Raji (cell line): ENCODE data around the gene TANGO2.

ENCODE experiments used
- POLR2A ChIP-seq: IDR thresholded peaks from 2 replicates; pipeline ENCODE4 v1.6.1; 2011; ENCODE audit warnings: low read depth, low read length, control low read depth; ENCODE audit not compliant: insufficient read depth

Gene TANGO2

GRCh38 chr22:20000246-20001081 is 20.4 kb upstream of the TANGO2 start:
- TF ChIP-seq POLR2A = no peak

GRCh38 chr22:20001082-20001638 is 19.8 kb upstream of the TANGO2 start:
- TF ChIP-seq POLR2A = no peak

DNA sequence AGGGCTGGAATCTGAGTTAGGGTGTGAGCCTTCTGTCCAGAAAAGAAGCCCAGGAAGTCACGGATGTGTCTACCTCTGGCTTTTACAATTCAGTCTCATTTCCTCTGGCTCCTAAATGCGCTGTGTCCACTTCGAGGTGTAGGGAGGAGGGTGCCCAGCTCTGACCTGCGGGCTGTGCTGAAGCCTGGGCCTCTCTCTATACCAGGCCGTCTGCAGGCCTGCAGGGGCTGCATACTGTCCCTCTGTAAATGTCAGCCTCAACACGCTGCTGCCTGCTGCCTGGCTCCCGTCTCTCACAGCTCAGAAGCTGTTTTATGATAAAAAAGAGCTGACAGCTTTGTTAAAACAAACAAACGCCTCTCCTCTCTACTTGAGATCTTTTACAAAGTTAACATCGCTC is 18.8 kb upstream of the TANGO2 start:
- no peak for TF ChIP-seq POLR2A

DNA sequence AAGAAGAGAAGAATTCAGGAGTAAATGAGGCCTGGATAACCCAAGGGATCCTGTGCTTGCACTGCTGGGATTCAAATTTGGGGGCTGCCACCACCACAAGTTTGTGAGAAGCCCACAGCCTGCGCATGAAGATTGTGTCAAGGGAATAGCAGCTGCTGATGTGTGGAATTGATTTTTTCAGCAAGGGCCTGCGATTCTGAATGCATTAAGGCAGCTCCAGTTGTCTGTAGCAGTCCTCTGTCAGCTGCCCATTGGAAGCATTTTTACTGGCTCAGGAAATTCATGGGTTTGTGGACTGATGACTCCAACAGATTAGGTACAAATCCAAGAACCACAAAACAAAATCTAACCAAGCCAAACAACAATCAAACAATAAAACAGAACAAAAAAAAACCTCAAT is 18.3 kb upstream of the TANGO2 start:
- TF ChIP-seq POLR2A = no peak

DNA sequence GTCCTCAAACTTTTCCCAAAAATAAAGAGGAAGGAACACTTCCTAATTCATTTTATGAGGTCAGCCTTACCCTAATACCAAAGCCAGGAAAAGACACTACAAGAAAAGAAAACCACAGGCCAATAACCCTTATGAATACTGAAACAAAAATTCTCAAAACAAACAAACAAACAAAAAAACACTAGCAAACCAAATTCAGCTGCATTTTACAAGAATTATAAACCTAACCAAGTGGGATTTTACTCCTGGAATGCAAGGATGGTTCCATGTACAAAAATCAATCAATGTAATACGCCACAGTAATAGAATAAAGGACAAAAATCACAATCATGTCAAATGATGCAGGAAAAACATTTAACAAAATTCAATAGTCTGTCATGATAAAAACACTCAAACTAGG is 17.6 kb upstream of the TANGO2 start:
- no peak for TF ChIP-seq POLR2A

- TF ChIP-seq POLR2A = no peak
Observed at GRCh38 chr22:20004464-20004863, 16.4 kb upstream of the TANGO2 start.

DNA sequence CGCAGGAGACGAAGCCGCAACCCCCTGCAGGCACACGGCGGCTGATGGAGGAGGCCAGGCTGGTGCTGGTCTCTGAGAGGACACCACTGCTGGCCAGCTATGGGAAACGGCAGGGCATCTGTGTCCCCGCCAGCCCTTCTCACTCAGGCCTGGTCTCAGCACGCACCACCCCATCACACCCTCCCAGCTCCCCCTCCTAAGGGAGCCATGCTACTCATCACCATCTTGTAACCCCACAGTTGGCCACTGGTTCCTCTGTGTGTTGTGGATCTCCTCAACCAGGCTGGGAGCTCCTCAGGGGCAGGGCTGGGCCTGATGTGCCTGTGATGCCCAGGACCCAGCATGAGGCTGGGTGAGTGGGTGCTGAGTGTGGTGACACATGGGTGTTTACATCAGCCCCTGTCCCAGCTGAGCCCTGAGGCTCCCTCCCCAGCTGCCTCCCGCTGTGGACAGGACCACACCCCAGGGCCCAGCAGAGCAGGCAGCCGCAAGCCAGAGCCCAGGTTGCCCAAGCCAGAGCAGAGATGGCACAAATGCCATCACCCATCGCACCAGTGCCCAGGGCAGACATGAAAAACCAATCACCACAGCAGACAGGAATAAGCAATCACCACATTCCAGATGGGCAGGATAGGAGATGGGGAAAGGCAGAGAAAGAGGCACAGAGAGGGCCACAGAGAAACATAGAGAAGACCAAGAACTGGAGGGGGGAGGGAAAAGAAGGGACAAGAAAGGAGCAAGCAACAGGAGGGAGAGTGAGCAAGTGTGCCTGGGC is 12.5 kb upstream of the TANGO2 start:
- TF ChIP-seq POLR2A = no peak

GRCh38 chr22:20009018-20009491 is 11.9 kb upstream of the TANGO2 start:
- no peak for TF ChIP-seq POLR2A

DNA sequence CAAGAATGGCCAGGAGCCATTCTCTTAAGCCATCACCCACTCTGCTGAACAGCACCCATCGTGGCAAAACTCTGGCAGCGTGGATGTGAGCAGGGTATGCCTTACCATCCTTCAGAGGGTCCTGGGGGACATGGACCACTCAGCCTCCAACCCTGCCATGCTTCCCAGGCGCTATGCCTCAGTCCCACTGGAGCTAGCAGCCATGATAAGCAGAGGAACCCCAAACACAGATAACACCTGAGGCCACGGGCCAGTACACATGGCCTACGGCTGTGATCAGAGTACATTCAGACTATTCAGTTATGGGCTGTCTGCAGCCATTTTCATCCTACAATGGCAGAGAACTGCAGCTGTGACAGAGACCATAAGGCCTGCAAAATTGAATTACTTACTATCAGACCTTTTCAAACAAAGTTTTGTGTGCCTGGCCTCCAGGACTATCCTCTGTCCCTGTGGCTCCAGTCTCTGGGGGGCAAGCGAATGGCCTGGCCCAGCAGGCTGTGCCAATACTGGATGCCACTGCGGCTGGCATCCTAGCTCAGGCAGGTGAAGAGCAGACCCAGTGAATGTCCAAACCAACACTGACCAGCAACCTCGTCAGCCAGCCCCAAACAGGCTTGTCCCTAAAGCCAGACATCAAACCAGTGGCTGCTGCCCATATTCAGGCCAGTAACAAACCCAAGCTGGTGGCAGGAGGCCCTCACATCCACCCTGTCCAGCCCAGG is 11.2 kb upstream of the TANGO2 start:
- no peak for TF ChIP-seq POLR2A

DNA sequence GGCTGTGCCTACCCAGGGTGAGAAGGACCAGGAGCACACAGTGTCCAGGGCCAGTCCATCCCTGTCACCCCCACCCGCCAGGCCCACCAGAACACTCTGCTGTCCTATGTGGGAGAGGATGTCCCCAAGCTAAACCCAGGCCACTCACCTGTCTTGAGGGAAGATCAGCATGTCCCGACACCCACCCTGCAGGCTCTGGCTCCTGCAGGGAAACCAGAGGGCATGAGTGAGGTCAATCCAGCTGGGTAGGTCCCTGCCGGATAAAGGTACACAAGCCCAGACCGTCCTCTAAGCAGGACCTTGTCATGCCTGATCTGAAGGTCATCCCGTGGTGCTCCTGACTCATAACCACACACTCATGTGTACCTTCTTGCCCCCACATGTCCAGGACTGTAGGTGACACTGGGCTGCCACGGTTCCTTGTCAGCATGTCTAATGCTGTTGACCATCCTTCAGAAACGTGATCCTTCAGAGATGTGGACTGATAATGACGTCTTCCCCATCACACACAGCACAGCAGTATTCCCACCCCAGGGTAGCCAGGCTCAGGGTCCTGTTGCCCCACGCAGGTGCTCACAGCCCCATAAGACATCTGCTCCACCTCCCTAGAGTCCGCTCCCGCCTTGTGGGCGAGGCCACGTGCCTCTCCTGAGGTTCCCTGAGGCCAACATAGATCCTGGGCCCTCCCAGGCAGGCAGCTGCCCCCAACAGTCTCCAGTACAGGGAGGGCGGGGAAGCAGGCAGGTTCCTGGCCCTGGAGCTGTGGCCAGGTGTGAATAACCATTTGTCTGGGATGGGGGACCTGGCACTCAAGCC is 10.4 kb upstream of the TANGO2 start:
- TF ChIP-seq POLR2A = no peak

- TF ChIP-seq POLR2A = no peak
Observed at GRCh38 chr22:20011123-20011992, 9.6 kb upstream of the TANGO2 start.

DNA sequence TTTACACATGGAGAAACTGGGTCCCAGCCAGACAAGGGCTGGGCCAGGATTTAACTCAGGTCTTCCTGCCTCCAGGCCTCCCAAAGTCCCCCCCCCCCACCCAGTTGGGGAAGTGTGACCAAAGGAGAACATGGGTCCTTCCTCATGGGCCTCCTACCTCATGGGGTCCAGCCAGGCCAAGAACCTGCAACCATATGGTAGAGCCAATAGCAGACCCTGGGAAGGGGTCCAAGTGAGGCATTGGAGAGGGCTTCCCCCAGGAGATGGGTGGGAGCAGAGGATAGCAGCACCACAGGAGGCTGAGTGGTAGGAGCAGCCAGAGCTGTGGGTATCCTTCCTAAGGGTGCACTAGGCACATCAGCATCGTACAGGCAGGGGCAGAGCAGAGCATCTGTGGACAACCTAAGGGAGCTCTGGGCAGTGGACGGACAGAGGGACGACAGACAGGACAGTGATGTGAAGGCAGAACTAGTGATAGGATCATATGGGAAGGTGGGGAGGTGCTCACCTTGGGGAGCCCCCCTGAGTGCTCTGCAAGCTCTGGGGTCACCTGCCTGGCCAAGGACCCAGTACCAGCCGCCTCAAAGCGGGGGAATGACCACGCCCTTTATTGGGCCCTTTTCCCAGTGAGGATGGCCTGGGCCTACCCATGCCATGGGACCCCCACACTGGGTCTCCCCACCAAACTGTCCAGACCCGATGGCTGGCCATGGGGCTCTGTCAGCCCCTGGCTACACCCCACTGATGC is 8.7 kb upstream of the TANGO2 start:
- TF ChIP-seq POLR2A = no peak

- TF ChIP-seq POLR2A = no peak
Observed at GRCh38 chr22:20012741-20013331, 8.1 kb upstream of the TANGO2 start.

GRCh38 chr22:20013382-20013871 is 7.5 kb upstream of the TANGO2 start:
- no peak for TF ChIP-seq POLR2A
